Measurements from ENCODE around the gene C1RL.

DNA sequence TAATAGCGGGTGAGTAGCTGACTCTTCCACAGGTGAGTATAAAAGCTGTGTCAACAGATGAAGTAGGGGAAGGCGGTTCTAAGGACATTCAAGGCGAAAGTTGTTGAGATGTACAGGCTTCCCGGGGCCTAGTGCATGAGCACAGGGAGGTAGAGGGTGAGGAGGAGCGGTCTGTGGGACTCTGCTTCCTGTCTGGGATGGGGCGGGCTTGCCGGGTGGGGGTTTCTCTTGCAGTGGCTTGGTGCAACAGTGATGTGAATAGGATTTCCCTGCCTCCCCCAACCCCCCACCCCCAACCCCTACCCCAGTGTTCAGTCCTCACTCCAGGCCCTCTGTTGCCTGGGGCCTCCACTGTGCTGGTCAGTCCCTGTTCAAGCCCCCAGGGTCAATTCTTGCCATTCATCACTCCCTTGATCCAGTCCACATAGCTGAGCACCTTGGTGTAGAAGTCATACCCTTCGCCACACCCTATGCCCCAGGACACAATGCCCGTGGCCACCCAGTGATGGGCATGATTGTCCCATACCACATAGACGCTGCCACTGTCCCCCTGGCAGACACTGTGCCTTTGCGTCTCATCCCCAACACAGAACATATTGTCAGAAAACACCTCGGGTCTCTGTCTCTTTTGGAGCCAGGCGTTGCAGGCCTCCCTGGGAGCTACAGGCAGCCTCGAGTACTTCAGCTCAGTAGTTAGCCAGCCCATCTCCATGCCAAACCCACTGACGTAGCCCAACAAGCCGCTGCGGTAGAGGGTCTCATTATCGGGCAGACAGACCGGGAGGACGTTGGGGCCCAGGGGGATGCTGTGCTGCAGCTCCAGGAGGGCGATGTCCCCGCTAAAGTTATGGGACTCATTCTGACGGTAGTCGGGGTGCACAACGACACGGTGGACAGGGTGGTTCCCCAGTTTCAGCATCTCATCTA is 12.7 kb downstream of the C1RL start:
- TF ChIP-seq, protein P1, sequence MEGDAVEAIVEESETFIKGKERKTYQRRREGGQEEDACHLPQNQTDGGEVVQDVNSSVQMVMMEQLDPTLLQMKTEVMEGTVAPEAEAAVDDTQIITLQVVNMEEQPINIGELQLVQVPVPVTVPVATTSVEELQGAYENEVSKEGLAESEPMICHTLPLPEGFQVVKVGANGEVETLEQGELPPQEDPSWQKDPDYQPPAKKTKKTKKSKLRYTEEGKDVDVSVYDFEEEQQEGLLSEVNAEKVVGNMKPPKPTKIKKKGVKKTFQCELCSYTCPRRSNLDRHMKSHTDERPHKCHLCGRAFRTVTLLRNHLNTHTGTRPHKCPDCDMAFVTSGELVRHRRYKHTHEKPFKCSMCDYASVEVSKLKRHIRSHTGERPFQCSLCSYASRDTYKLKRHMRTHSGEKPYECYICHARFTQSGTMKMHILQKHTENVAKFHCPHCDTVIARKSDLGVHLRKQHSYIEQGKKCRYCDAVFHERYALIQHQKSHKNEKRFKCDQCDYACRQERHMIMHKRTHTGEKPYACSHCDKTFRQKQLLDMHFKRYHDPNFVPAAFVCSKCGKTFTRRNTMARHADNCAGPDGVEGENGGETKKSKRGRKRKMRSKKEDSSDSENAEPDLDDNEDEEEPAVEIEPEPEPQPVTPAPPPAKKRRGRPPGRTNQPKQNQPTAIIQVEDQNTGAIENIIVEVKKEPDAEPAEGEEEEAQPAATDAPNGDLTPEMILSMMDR (IDR thresholded peaks at IDR 0.05; ENCODE audit: borderline replicate concordance, extremely low read depth, low read length, poor library complexity, severe bottlenecking) = no peak
- TF ChIP-seq EZH2 (IDR thresholded peaks at IDR 0.05; ENCODE audit: borderline replicate concordance, low read depth, low read length, severe bottlenecking) = no peak

Measured in DND-41 (cell line).